K562 (cell line): ENCODE results near the gene KLHL18. TPM values are rescaled to one million over a fixed set of nuclear protein-coding genes. Genes with fewer than 3 reads are reported as not detected.

Experiments used
- ATF4 ChIP-seq: fragments of 450-650 bp; formaldehyde crosslinking; IDR thresholded peaks from 2 replicates; pipeline ENCODE4 v1.4.0; 2022; ENCODE audit warnings: mild to moderate bottlenecking, moderate library complexity
- BCL6 ChIP-seq: fragments of 250-450 bp; sonication (Bioruptor Pico); IDR thresholded peaks from 2 replicates; pipeline ENCODE4 v1.4.0; 2020
- CREB5 ChIP-seq: fragments of 250-450 bp; sonication (Bioruptor Pico); IDR thresholded peaks from 2 replicates; pipeline ENCODE4 v1.5.0; 2020; ENCODE audit warnings: mild to moderate bottlenecking
- ELF4 ChIP-seq: fragments of 450-650 bp; formaldehyde crosslinking; IDR thresholded peaks from 2 replicates; pipeline ENCODE4 v1.4.0; 2022; ENCODE audit warnings: missing genetic modification characterization
- GTF2F1 ChIP-seq: IDR thresholded peaks from 2 replicates; pipeline ENCODE4 v1.6.1; 2011; ENCODE audit warnings: low read depth, low read length, improper control_type of control experiment
- HNRNPK ChIP-seq: fragments of 200-400 bp; formaldehyde crosslinking; IDR thresholded peaks from one replicate; pipeline ENCODE4 v1.6.1; 2018; ENCODE audit warnings: mild to moderate bottlenecking, low read depth, low read length; ENCODE audit not compliant: poor library complexity, severe bottlenecking
- JUNB ChIP-seq: fragments of 450-650 bp; formaldehyde crosslinking; conservative IDR thresholded peaks from 2 replicates; pipeline ENCODE4 v1.4.0; 2020; ENCODE audit warnings: mild to moderate bottlenecking
- KLF13 ChIP-seq: fragments of 450-650 bp; IDR thresholded peaks from 2 replicates; pipeline ENCODE4 v1.6.1; 2016; ENCODE audit warnings: missing genetic modification characterization, low read depth, mild to moderate bottlenecking, missing compliant biosample characterization, moderate library complexity, borderline replicate concordance
- MLX ChIP-seq, 2 experiments: fragments of 450-650 bp in 1 of 2; sonication (generic) in 1 of 2; formaldehyde crosslinking; conservative IDR thresholded peaks; 2 replicates each; pipeline versions ENCODE4 v1.4.0 to v1.8.1; 2020 to 2022; ENCODE audit warnings: mild to moderate bottlenecking in 1 of 2, missing genetic modification reagents in 1 of 2
- NR3C1 ChIP-seq: sonication (generic); formaldehyde crosslinking; IDR thresholded peaks from 2 replicates; pipeline ENCODE4 v1.8.1; 2022; ENCODE audit warnings: missing genetic modification reagents
- OTX1 ChIP-seq: fragments of 450-650 bp; formaldehyde crosslinking; IDR thresholded peaks from 2 replicates; pipeline ENCODE4 v1.4.0; 2022; ENCODE audit warnings: mild to moderate bottlenecking
- PKNOX1 ChIP-seq: fragments of 450-650 bp; IDR thresholded peaks from 2 replicates; pipeline ENCODE4 v1.6.1; 2016
- RAD51 ChIP-seq: fragments of 450-650 bp; IDR thresholded peaks from 2 replicates; pipeline ENCODE4 v1.7.1; 2016; ENCODE audit warnings: low read depth, mild to moderate bottlenecking, borderline replicate concordance
- RBM22 ChIP-seq: fragments of 200-400 bp; formaldehyde crosslinking; IDR thresholded peaks from 2 replicates; pipeline ENCODE4 v1.6.1; 2018; ENCODE audit warnings: low read length, low read depth; ENCODE audit not compliant: poor library complexity, severe bottlenecking
- STAT5A ChIP-seq: IDR thresholded peaks from 2 replicates; pipeline ENCODE4 v1.6.1; 2012; ENCODE audit warnings: low read length, inconsistent platforms, borderline replicate concordance
- TAF9B ChIP-seq: fragments of 450-650 bp; IDR thresholded peaks from 2 replicates; pipeline ENCODE4 v1.6.1; 2018; ENCODE audit warnings: mild to moderate bottlenecking; ENCODE audit not compliant: partially characterized antibody
- ZNF146 ChIP-seq: IDR thresholded peaks from one replicate; pipeline ENCODE4 v1.6.1; 2018; ENCODE audit warnings: missing compliant biosample characterization; ENCODE audit not compliant: unreplicated experiment
- ZNF184 ChIP-seq: sonication (generic); formaldehyde crosslinking; IDR thresholded peaks from 2 replicates; pipeline ENCODE4 v1.5.0; 2020; ENCODE audit warnings: missing genetic modification reagents
- ZNF23 ChIP-seq: fragments of 250-450 bp; sonication (Bioruptor Pico); IDR thresholded peaks from 2 replicates; pipeline ENCODE4 v1.4.0; 2020; ENCODE audit warnings: mild to moderate bottlenecking
- ZNF79 ChIP-seq: fragments of 250-450 bp; sonication (Bioruptor Pico); IDR thresholded peaks from 2 replicates; pipeline ENCODE4 v1.4.0; 2020; ENCODE audit warnings: low read depth, mild to moderate bottlenecking, moderate library complexity
- polyA plus RNA-seq, 8 experiments: library from polyadenylated mRNA; depleted of rRNA in 4 of 8; stranded (reverse) in 5 of 8; unstranded in 3 of 8; fragments of >200 nt; fragmentation: Nextera tagmentation in 2 of 8; fragmentation: Illumina TruSeq in 1 of 8; extraction: Ambion mirVana in 2 of 8; extraction: Trizol in 1 of 8; gene quantifications; 2 replicates each; pipeline versions ENCODE4 v1.2.1 to v1.2.3, GENCODE V29; 2011 to 2014; ENCODE audit warnings: inconsistent platforms in 1 of 8, missing spikeins in 1 of 8
- total RNA-seq, 7 experiments: library from RNA; depleted of rRNA in 6 of 7; stranded (reverse); fragments of >200 nt in 6 of 7; fragmentation: Illumina TruSeq in 2 of 7; extraction: Trizol in 2 of 7; gene quantifications; 2 replicates each; pipeline versions ENCODE4 v1.2.1 to v1.2.3, GENCODE V29; 2011 to 2021; ENCODE audit warnings: low replicate concordance in 1 of 7
- TF ChIP-seq, protein P1 (sequence below): fragments of 250-450 bp; sonication (Bioruptor Pico); IDR thresholded peaks from 2 replicates; pipeline ENCODE4 v1.4.0; 2020; ENCODE audit warnings: mild to moderate bottlenecking, moderate library complexity, borderline replicate concordance

The KLHL18 gene
- total and polyA plus RNA-seq, 9 of the 15 experiments (the other 6 are each of a cell fraction or from before 2014, with no cell fraction given), result 26.7 to 97.5 (median 48.7) TPM

DNA sequence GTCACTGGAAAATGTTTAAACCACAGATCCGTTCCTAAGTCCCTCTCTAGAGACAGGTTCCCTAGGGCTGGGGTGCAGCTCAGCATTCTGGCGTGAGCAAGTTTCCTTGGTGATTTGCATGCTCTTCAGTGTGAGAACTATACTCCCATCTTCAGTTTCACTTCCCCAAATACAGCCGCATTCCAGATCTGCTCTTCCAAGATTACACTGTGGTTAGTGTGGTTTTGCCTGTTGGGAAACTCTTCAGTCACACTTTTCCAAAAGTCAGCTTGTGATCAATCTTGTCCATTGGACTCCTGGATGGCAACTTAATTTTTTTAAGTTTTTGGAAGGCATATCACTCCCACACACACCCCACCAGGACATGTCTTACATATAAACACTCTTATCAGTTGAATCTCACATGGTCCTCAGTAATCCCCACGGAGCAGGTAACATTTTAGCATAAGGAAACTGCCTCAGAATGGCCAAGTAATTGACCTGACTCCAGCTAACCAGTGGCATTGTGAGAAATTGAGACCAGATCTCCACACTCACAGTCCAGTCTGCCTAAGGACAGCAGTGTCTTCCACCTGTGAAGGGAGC, 64.6 kb downstream of the KLHL18 start (continued):
- no peak for TF ChIP-seq RBM22
- no peak for TF ChIP-seq ZNF79
- no peak for TF ChIP-seq ZNF146
- no peak for TF ChIP-seq ZNF184 (CRISPR knock-in tag)
- no peak for TF ChIP-seq ZNF23 (CRISPR knock-in tag)
- no peak for TF ChIP-seq JUNB (CRISPR knock-in tag)
- TF ChIP-seq CREB5 (CRISPR knock-in tag), result no peak
- no peak; the same call in 1 of the 2 replicates for TF ChIP-seq OTX1 (CRISPR knock-in tag)
- TF ChIP-seq KLF13 (tag), result no peak
- TF ChIP-seq TAF9B, result no peak
- TF ChIP-seq PKNOX1, result peak; percentile 60
- TF ChIP-seq HNRNPK, result no peak
- TF ChIP-seq STAT5A, result peak; percentile 53; the same call in 1 of the 2 replicates
- TF ChIP-seq RAD51, result no peak
- TF ChIP-seq NR3C1 (CRISPR knock-in tag), result no peak
- no peak for TF ChIP-seq GTF2F1
- TF ChIP-seq BCL6, result no peak
- TF ChIP-seq, protein P1, sequence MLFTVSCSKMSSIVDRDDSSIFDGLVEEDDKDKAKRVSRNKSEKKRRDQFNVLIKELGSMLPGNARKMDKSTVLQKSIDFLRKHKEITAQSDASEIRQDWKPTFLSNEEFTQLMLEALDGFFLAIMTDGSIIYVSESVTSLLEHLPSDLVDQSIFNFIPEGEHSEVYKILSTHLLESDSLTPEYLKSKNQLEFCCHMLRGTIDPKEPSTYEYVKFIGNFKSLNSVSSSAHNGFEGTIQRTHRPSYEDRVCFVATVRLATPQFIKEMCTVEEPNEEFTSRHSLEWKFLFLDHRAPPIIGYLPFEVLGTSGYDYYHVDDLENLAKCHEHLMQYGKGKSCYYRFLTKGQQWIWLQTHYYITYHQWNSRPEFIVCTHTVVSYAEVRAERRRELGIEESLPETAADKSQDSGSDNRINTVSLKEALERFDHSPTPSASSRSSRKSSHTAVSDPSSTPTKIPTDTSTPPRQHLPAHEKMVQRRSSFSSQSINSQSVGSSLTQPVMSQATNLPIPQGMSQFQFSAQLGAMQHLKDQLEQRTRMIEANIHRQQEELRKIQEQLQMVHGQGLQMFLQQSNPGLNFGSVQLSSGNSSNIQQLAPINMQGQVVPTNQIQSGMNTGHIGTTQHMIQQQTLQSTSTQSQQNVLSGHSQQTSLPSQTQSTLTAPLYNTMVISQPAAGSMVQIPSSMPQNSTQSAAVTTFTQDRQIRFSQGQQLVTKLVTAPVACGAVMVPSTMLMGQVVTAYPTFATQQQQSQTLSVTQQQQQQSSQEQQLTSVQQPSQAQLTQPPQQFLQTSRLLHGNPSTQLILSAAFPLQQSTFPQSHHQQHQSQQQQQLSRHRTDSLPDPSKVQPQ (CRISPR knock-in tag), result no peak
- TF ChIP-seq ELF4 (CRISPR knock-in tag), result peak; percentile 96
- no peak for TF ChIP-seq ATF4 (CRISPR knock-in tag)
- TF ChIP-seq MLX (CRISPR knock-in tag; conservative IDR thresholded peaks at IDR 0.05), result no peak
